Activated CD8-positive, alpha-beta memory T cell treated with anti-CD3 and anti-CD28 coated beads for 4 hours (primary cell): Measurements from ENCODE around the gene STK4.

ENCODE experiments used
- DNase-seq, 2 donors: peaks; one replicate each; pipeline ENCODE4 v3.0.0-alpha.2; 2020; ENCODE audit warnings: low read depth in 2 of 2

Gene STK4

GRCh38 chr20:44954211-44954610 lies 12.1 kb upstream of the STK4 start:
- DNase-seq: no peak

GRCh38 chr20:44955270-44955669 lies 11.0 kb upstream of the STK4 start:
- DNase-seq: no peak

GRCh38 chr20:44956410-44956809 lies 9.9 kb upstream of the STK4 start:
- no peak for DNase-seq

- no peak for DNase-seq
Observed at GRCh38 chr20:44958276-44958675, 8.0 kb upstream of the STK4 start.

GRCh38 chr20:44959082-44959637 lies 7.2 kb upstream of the STK4 start:
- DNase-seq: no peak

- DNase-seq: peak; percentile 59 to 73
Observed at GRCh38 chr20:44959638-44960102, 6.6 kb upstream of the STK4 start.

GRCh38 chr20:44960103-44960852 lies 6.0 kb upstream of the STK4 start, which contains the start of gene TOMM34:
TOMM34 (minus strand) TSS chr20:44960397; CDS start chr20:44960333, 64 bp downstream.
- DNase-seq: peak; percentile 89 to 90

GRCh38 chr20:44961011-44961869 lies 5.1 kb upstream of the STK4 start:
- no peak for DNase-seq

GRCh38 chr20:44961870-44962267 lies 4.4 kb upstream of the STK4 start:
- no peak for DNase-seq

GRCh38 chr20:44962483-44962882 lies 3.8 kb upstream of the STK4 start:
- DNase-seq: no peak

GRCh38 chr20:44963325-44964215 lies 2.7 kb upstream of the STK4 start:
- no peak for DNase-seq

GRCh38 chr20:44965651-44966029 lies 672 bp upstream of the STK4 start:
- DNase-seq: no peak

GRCh38 chr20:44967207-44967807 lies 995 bp downstream of the STK4 start:
- DNase-seq: no peak

- DNase-seq: no peak
Observed at GRCh38 chr20:44969300-44969894, 3.1 kb downstream of the STK4 start.

- DNase-seq: no peak
Observed at GRCh38 chr20:44970243-44970757, 4.0 kb downstream of the STK4 start.

- DNase-seq: no peak
Observed at GRCh38 chr20:44973053-44973452, 6.7 kb downstream of the STK4 start.

- no peak for DNase-seq
Observed at GRCh38 chr20:44976698-44977097, 10.4 kb downstream of the STK4 start.

GRCh38 chr20:44979090-44979621 lies 12.8 kb downstream of the STK4 start:
- DNase-seq: peak; percentile 52 to 60

- no peak for DNase-seq
Observed at GRCh38 chr20:44981736-44982406, 15.6 kb downstream of the STK4 start.
